ENCODE measurements around the gene ADGRD2. TPM values are rescaled to one million over a fixed set of nuclear protein-coding genes. Genes with fewer than 3 reads are reported as not detected.

Gene ADGRD2
- total RNA-seq, 1 experiment from 2014 or later: not detected

DNA sequence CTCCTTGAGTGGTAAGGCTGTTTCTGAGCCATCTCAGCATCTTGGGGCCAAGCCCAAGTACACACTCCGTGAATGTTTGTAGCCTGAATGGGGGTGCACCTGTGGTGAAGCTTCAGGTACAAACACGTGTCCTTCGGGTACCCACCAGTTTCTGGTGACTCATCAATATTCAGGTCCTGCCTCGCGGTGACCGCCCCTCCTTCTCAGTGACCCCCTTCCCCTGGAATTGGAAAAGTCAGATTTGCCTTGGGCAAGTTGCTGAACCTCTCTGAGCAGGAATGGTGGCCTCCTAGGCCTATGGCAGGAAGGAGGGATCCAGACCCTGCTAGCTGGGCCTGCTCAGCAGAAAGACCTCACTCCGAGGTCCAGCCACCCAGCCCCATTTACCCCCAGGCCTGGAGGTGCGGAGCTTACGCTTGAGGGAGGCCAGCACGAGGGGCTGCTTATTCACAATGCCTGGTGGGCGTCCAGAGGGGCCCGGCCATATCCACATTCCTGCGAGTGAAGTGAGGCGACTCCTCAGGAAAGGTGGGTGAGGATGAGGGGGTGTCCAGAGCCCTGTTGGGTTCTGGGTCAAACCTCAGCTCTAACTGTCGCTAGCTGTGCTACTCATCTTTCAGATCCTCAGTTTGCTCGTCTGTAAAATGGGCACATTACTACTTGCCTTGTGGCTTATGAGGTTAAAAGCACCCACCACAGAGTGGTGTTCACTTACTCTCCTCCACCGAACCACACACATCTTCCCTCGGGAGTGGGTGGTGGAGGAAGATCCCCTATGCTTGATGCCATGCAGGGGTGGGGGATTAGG lies 7.0 kb downstream of the ADGRD2 start:
- DNase-seq (ENCODE audit: low spot score): no peak

DNA sequence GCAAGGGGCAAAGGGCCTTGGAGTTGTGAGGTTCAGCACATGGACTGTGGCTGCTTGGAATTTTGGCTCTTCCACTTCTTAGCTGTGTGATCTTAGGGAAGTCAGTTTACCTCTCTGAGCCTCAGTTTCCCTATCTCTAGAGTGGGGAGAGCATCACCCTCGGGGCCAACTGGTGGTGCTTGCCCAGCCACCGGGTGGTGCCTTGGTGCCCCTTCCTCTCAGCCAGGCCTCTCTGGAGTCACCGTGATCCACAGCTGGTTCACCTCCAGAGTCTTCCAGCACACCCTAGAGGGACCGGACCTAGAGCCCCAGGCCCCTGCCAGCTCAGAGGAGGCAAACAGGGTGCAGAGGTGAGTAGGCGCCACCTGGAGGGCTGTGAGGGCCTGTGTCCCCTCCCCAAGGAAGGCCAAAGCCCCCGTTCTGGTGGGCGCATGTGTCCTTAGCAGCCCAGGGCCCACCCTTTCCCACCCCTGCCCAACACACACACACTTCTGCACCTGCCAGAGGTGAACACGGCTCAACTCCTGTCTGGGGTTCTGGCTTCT lies 7.7 kb downstream of the ADGRD2 start:
- DNase-seq (ENCODE audit: low spot score): no peak

DNA sequence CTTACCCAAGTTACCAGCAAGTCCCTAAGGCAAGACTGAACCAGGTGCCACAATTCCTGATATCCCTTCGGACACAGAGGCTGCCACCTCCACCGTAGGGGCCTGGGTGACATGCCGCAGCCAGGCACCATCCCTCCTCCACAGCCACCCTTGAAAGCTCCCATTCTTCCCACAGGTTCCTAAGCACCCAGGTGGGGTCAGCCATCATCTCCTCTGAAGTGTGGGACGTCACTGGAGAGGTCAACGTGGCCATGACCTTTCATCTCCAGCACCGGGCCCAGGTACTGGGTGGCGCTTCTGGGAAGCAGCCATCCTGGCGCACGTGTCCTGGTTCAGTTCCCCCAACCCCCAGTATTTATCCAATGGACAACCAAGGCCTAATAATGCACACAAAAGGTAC lies 8.2 kb downstream of the ADGRD2 start:
- DNase-seq (ENCODE audit: low spot score): no peak

DNA sequence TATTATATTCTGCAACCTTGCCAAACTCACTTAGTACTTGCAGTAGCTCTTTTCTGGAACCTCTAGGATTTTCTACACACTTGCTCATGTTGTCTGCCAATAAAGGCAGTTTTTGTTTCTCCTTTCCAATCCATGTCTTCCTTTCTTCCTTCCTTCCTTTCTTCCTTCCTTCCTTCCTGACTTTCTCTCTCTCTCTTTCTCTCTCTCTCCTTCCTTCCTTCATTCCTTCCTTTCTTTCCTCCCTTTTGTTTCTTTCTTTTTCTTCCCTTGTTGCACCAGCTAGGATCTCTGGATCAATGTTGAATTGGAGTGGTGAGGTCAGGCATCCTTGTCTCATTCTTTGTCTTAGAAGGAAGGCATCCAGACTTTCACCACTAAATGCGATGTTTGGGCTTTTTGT lies 12.5 kb downstream of the ADGRD2 start:
- DNase-seq (ENCODE audit: low spot score): no peak

DNA sequence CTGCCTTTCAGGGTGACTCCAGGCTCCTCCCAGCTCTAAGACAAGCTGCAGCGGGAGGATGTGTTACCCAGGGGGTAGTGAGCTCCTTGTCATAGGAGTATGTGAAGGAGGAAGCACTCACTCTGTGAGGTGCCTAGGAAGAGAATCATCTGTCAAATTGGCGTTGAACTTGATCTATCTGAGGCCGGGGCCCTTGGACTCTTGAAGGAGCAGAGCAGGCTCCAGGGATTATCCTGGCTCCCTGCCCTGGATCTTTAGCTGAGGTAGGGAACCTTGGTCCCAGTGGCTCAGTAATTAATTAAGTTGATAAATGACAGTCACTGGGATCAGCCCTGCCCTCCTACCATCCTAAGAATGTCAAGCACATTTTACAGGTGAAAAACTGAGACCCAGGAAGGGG lies 15.5 kb downstream of the ADGRD2 start:
- DNase-seq (ENCODE audit: low spot score): no peak

DNA sequence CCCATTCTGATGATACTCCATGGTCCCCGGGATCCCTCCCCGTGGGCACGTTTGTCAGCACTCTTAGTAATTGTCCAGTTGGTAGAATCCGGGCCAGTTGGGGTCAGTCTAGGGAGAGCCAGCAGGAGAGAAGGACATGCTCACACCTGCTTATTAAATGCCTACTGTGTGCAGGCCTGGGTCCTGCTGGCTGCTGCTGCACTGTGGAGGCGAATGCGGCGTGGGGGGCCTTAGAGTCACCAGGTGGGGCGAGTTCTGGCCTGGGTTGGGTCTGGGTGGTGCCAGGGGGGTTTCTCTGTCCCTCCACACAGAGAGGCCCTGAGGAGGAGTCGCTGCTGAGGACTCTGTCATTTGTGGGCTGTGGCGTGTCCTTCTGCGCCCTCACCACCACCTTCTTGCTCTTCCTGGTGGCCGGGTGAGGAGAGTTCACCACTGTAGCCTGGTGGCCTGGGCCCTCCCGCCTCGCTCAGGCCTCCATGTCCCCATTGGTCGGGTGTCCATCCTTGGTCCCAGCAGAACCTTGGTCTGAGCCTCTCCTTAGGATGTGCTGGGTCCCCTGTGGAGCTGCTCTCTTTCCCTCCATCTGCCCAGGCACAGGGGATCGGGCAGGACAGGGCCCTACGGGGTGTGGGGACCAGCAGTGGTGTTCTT lies 17.3 kb downstream of the ADGRD2 start:
- no peak for DNase-seq (ENCODE audit: low spot score)

DNA sequence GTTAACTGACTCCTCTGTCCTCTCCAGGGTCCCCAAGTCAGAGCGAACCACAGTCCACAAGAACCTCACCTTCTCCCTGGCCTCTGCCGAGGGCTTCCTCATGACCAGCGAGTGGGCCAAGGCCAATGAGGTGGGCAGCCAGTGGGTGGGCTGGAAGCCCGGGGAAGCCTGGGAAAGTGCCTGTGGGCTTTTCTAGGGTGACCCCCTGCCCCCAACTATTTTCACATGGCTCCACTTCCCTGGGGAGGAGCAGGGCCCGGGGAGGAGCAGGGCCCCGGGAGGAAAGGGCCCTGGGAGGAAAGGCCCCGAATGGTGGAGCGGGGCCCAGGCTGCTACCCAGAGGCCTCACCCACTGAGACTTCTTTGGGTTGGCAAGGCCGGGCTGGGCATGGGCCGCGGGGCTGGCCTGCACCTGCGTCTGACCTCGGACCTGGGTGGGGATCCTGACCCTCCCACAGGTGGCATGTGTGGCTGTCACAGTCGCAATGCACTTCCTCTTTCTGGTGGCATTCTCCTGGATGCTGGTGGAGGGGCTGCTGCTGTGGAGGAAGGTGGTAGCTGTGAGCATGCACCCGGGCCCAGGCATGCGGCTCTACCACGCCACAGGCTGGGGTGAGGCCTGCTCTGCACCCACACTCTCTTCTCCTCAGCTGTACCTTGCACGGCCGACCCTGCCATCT lies 17.9 kb downstream of the ADGRD2 start:
- no peak for DNase-seq (ENCODE audit: low spot score)

DNA sequence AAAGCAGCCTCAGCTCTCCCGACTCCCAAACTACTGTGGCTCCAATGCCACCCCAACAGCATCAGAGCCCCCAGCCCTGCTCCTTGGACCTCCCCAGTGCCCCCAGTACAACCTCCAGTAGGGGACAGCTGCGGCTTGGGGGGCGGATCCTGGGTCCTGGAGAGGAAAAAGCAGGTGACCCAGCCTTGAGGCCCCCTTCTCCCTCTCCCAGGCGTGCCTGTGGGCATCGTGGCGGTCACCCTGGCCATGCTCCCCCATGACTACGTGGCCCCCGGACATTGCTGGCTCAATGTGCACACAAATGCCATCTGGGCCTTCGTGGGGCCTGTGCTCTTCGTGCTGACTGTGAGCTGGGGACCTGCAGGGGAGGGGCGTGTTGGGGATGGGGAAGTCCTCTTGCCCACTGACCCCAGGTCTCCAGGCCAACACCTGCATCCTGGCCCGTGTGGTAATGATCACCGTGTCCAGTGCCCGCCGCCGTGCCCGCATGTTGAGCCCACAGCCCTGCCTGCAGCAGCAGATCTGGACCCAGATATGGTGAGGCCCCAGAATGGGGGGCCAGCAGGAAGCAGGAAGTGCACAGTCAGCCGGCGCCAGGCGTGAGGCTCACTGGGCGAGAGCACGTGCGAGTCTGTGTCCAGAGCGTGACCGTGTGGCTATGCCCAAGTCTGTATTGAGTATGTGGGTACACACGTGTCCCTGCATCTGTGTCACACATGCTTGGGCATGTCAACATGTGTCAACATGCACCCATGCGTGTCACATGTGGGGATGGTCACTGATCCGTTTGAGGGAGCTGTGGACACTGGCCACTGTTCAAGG lies 19.0 kb downstream of the ADGRD2 start:
- no peak for DNase-seq (ENCODE audit: low spot score)

DNA sequence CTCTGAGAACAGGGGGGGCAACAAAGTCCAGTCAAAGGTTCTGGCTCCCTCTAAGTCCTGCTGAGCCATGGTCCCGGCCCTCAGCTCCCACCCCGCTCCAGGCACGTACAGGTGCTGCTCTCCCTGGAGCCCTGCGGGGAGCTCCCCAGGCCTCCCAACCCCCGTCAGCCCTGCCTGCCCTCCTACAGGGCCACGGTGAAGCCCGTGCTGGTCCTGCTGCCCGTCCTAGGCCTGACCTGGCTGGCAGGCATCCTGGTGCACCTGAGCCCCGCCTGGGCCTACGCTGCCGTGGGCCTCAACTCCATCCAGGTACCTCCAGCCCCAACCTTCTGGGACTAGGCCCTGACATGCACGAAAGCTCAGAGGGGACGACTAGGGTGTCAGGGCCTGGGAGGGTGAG lies 20.1 kb downstream of the ADGRD2 start:
- DNase-seq (ENCODE audit: low spot score): no peak

DNA sequence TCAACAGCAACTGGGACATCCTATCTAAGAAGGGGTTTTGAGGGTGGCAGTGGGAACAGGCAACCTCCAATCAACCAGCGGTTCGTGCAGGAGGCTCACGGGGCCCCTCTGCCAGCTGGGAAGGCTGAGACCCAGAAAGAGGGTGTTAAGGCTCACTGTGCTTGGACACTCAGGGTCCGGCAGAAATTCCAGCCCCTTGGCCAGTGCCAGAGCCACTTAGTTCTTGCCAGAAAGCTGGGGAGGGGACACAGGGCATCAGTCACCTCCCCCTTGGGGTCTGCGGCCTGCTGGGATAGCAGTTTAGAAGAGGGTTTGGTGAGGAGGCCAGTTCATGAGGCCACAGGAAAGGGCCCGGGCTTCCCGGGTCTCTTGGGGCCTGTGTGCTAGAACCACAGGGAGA lies 20.5 kb downstream of the ADGRD2 start:
- DNase-seq (ENCODE audit: low spot score): no peak

DNA sequence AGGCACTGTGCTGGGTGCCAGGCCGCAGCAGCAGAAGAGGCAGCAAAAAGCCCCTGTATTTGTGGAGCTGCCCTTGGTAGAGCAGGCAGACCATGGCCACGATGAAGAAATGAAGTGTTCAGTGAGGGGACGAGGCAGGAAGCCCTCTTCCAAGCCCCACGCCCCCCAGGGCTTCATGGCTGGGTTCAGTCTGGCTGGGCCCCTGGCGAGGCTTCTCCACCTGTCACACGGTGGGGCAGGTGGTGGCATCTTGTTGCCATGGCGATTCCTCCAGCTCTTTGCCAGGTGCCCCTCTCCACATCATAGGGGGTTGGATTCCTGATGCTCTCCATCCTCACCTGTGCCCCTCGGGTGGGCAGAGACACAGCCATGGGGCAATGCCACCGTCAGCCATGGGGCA lies 21.5 kb downstream of the ADGRD2 start:
- DNase-seq (ENCODE audit: low spot score): no peak

DNA sequence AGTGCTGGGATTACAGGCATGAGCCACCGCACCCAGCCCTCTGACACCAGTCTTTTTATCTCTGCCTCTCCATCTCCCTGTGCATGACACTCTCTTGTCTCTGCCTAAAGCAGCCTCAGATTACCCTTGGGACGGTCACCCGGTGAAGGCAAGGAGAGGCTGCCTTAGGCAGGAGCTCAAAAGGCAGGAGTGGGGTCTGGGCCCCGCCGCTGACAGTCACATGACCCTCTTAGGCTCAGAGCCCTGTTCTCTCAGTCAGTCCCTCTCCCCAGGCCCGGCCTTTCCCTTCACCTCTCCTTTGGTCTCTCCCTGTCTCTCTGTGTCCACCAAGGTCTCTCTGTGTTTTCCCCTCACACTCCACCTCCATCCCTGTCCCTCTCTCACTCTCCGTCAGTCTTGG lies 22.5 kb downstream of the ADGRD2 start:
- no peak for DNase-seq (ENCODE audit: low spot score)

DNA sequence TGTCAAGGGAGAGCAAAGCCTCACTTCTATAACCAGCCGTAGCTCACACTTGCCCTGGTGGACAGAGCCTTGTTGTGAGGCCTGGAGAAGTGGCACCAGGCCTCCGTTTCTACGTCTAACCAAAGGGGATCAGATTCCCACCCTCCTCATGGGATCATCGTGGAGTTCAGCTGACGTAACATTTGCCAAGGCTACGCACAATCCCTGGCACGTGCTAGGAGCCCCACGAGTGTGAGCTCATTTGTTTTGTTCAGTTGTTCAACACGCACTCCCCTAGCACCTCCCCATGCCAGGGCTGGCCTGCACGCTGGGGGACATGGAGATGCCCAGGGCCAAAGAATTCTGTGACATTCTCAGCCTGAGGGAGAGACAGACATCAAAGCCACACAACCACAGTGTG lies 23.1 kb downstream of the ADGRD2 start:
- DNase-seq (ENCODE audit: low spot score): no peak

DNA sequence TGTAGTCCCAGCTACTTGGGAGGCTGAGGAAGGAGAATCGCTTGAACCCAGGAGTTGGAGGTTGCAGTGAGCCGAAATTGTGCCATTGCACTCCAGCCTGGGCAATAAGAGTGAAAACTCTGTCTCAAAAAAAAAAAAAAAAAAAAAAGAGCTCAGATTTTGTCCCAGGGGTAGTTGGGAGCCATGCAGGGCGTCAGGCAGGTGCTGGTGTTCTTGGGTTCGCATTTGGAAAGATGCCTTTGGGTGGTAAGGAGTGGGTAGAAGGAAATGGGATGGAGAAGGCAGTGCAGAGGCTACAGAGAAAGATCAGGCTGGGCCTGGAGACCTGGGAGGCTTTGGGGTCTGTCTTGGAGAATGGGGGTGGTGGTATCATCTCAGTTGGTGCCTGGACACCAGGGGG lies 23.9 kb downstream of the ADGRD2 start:
- DNase-seq (ENCODE audit: low spot score): no peak

DNA sequence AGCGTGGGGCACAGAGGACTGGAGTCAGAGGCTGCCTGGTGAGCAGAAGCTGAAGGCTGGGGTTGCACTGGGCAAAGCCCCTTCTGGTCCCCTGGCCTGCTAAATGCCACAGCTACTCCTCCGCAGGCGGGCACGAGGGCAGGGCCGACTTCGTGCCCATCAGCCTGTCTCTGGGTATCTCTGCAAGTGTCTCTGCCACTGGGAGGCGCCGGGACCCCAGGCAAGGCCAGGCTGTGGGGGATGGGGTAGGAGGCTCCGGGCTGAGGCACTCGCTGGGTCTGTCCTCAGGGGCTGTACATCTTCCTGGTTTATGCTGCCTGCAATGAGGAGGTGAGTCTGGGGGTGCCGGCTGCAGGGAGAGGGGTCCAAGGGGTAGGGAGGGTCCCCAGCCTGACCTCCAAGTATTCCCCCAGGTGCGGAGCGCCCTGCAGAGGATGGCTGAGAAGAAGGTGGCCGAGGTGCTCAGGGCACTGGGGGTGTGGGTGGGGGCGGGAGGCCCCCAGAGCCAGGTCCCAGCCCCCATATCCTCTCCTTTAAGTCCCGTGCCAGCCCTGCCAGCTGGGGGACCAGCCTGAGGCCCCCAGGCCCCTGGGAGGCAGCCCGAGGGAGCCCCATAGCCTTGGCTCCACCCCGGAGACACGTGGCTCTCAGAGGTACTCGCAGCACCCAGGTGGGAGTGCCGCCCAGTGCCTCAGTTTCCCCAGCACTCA lies 25.1 kb downstream of the ADGRD2 start:
- DNase-seq (ENCODE audit: low spot score): no peak

DNA sequence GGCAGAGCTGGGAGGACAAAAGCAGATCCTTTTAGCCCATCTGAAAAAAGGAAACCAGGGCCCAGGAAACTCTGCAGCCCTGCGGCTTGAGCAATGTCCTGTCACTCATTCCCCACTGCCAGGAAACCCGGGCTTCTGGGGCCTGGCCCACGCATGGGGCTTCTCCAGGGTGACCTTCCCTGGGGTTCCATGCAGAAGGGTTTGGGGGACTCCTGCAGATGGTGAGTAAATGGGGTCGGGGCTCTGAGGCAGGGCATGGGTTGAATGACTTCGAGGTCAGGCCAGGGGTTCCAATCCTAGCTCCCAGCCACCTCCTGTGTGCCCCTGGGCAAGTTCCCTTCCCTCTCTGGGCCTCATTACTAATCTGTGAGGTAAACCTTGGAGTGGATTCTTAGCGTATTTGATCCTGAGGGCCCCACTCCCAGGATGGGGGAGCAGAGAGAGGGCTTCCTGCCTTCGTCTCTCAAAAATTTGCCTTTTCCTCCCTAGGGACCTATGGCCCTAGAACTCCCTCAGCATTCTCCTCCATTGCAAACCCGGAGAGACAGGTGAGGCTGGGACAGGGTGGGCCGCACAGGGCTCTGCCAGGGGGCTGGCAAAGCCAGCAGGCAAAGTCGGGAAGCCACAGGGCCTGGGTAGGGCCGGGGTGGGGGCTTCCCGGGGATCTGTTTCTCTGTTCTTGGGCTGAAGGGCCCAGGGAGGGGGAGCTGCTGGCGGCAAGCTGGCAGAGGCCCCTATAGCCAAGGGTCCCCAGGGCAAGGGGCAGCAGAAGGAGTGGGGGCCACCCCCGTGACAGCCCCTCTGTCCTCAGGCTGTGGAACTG lies 25.8 kb downstream of the ADGRD2 start:
- DNase-seq (ENCODE audit: low spot score): no peak

DNA sequence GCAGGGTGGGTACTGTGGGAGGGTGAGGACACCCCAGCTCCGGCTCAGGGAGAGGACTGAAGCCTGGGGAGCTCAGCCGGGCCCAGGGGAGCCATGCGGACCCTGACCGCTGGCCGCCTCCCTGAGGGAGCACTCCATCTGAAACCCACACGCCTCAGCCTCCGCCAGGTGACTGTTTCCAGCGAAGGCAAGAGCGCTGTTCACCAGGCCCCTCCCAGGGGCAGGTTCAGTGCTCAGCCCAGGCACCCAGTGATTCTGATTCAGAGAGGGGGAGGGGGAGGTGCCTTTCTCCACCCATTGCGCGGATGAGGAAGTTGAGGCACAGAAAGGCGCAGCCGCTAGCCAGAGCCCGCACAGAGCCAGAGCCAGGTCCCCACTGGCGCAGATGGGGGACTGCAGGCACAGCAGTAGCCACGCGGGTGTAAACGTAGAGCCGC lies 27.0 kb downstream of the ADGRD2 start:
- DNase-seq (ENCODE audit: low spot score): no peak

DNA sequence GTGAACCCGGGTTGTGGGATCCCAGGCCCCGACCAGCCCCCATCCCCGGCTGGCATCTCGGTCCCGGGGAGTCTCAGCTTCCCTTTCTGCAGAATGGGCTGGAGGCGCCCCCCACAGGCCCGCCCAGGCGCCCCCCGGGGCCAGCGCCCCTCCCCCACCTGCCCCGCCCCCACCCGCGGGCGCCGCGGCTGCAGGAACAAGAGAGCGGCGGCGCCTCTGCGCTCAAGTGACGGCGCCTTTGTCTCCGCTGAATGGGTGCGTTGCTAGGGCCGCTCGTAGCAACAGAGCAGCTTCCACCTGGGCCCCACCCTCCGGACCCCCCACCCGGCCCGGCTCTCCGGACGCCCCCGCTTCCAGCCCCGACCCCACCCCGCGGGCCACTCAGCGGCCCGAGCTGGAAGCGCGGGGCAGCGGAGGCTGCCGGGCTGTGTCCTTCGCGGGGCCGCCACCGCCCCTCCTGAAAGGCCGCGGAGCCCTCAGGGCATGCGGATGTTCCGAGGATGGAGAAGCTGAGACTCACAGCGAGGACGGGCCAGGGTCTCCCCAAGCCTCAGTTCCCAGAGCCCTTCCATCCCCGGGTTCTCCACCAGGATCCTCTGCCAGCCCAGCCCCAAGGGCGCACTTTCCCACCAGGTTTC lies 27.5 kb downstream of the ADGRD2 start:
- no peak for DNase-seq (ENCODE audit: low spot score)

DNA sequence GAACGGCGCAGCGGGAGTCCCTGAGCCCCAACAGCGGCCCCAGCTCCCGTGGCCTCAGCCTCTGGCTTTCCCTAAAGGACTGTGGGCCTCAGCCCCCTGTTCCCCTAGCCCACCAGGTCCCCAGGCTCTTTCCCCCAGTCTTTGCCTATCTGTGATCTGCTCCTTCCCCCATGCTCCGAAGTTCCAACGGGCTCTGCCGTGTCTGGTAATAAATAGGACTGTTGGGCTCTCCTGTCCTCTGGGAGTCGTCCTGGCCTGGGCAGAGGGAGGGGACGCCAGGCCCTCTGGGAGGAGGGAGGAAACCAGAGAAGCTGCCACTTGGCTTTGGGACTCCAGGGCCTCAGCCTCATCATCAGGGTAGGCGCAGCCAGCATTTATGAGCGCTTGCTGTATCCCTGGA lies 28.1 kb downstream of the ADGRD2 start:
- DNase-seq (ENCODE audit: low spot score): no peak

DNA sequence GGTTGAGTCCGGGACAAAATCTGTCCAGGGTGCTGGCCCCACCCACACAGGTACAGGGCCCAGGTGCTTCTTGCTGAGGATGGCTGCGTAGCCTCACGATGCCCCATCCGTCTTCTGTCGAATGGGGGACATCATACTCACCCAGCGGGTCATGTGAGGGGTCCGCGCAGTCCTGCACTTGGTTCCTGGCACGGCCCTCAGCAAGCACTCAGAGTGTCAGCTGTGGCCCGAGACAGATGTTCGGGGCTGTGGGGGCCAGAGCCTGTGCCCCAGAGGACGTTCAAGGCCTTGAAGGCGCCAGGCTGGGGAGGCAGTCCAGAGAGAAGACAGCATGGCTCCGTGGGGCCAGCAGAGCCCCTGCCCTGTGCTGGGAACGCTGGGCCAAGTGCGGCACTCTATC lies 29.1 kb downstream of the ADGRD2 start:
- DNase-seq (ENCODE audit: low spot score): no peak
